Measurements from ENCODE around the gene ZNF784.

DNA sequence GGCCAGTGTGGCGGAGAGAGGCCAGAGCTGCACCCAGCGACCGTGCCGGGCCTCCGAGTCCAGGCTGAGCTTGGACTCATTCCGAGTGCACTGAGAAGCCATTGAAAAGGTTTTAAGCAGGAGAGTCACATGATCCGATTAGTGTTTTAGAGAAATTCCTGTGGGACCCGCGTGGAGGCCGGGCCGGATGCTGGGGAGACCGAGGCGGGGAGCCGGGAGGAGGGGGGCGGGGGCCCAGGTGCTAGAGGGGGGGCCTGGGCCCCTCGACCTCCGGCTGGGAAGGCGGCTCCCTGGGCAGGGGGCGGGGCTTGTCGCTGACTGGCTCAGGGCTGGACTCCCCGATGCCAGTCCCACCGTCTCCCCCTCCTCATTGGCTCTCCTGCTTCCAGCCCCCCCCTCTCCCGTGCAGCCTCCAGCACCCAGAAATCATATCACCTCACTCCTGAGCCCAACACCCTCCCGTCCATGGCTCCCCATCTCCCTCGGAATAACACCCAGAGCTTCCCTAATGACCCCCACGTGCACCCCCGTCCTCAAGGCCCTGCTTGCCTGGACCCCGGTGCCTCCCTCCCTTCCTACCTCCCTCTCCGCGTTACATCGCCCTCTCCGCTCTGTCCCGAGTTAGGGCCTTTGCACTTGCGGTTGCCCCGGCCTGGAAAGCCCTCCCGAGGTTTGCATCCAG, 38.6 kb downstream of the ZNF784 start:
- TF ChIP-seq, protein P1, sequence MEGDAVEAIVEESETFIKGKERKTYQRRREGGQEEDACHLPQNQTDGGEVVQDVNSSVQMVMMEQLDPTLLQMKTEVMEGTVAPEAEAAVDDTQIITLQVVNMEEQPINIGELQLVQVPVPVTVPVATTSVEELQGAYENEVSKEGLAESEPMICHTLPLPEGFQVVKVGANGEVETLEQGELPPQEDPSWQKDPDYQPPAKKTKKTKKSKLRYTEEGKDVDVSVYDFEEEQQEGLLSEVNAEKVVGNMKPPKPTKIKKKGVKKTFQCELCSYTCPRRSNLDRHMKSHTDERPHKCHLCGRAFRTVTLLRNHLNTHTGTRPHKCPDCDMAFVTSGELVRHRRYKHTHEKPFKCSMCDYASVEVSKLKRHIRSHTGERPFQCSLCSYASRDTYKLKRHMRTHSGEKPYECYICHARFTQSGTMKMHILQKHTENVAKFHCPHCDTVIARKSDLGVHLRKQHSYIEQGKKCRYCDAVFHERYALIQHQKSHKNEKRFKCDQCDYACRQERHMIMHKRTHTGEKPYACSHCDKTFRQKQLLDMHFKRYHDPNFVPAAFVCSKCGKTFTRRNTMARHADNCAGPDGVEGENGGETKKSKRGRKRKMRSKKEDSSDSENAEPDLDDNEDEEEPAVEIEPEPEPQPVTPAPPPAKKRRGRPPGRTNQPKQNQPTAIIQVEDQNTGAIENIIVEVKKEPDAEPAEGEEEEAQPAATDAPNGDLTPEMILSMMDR (conservative IDR thresholded peaks at IDR 0.05; ENCODE audit: low read depth, low read length) = no peak
- TF ChIP-seq CEBPB (IDR thresholded peaks at IDR 0.05; ENCODE audit: low read depth, low read length) (no peak), POLR2A (IDR thresholded peaks at IDR 0.05; ENCODE audit: low read depth, low read length) (no peak), RAD21 (IDR thresholded peaks at IDR 0.05; ENCODE audit: low read length) (no peak), RCOR1 (IDR thresholded peaks at IDR 0.05; ENCODE audit: insufficient replicate concordance, low read length) (no peak), BHLHE40 (IDR thresholded peaks at IDR 0.05; ENCODE audit: low read depth, low read length) (no peak), FOS (IDR thresholded peaks at IDR 0.05; ENCODE audit: low read depth, low read length) (no peak), CHD1 (IDR thresholded peaks at IDR 0.05; ENCODE audit: low read depth, low read length) (no peak), RFX5 (IDR thresholded peaks at IDR 0.05; ENCODE audit: low read depth, low read length) (no peak), SMC3 (IDR thresholded peaks at IDR 0.05; ENCODE audit: low read depth, low read length) (no peak), MXI1 (IDR thresholded peaks at IDR 0.05; ENCODE audit: borderline replicate concordance, low read depth, low read length) (no peak)
- TF ChIP-seq, protein P2, sequence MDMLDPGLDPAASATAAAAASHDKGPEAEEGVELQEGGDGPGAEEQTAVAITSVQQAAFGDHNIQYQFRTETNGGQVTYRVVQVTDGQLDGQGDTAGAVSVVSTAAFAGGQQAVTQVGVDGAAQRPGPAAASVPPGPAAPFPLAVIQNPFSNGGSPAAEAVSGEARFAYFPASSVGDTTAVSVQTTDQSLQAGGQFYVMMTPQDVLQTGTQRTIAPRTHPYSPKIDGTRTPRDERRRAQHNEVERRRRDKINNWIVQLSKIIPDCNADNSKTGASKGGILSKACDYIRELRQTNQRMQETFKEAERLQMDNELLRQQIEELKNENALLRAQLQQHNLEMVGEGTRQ (IDR thresholded peaks at IDR 0.05; ENCODE audit: low read depth, low read length) = peak; percentile 61
- TF ChIP-seq, protein P3, sequence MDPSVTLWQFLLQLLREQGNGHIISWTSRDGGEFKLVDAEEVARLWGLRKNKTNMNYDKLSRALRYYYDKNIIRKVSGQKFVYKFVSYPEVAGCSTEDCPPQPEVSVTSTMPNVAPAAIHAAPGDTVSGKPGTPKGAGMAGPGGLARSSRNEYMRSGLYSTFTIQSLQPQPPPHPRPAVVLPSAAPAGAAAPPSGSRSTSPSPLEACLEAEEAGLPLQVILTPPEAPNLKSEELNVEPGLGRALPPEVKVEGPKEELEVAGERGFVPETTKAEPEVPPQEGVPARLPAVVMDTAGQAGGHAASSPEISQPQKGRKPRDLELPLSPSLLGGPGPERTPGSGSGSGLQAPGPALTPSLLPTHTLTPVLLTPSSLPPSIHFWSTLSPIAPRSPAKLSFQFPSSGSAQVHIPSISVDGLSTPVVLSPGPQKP (IDR thresholded peaks at IDR 0.05; ENCODE audit: borderline replicate concordance, low read depth, low read length) = no peak

Measured in IMR-90 (cell line).